Measurements from ENCODE around the gene GALNT2. TPM values are rescaled to one million over a fixed set of nuclear protein-coding genes. Genes with fewer than 3 reads are reported as not detected.

The GALNT2 gene
- total and polyA plus RNA-seq, 9 of the 15 experiments (the other 6 are each of a cell fraction or from before 2014, with no cell fraction given): 1.6 to 106 (median 51.9) TPM

GRCh38 chr1:230151924-230152468, 85.0 kb downstream of the GALNT2 start (continued):
- TF ChIP-seq, protein P1, sequence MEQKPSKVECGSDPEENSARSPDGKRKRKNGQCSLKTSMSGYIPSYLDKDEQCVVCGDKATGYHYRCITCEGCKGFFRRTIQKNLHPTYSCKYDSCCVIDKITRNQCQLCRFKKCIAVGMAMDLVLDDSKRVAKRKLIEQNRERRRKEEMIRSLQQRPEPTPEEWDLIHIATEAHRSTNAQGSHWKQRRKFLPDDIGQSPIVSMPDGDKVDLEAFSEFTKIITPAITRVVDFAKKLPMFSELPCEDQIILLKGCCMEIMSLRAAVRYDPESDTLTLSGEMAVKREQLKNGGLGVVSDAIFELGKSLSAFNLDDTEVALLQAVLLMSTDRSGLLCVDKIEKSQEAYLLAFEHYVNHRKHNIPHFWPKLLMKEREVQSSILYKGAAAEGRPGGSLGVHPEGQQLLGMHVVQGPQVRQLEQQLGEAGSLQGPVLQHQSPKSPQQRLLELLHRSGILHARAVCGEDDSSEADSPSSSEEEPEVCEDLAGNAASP (IDR thresholded peaks at IDR 0.05): no peak
- no peak for TF ChIP-seq ILF3 (IDR thresholded peaks at IDR 0.05; ENCODE audit: borderline replicate concordance)
- TF ChIP-seq KAT7 (CRISPR knock-in tag; IDR thresholded peaks at IDR 0.05; ENCODE audit: borderline replicate concordance): no peak
- TF ChIP-seq, protein P2, sequence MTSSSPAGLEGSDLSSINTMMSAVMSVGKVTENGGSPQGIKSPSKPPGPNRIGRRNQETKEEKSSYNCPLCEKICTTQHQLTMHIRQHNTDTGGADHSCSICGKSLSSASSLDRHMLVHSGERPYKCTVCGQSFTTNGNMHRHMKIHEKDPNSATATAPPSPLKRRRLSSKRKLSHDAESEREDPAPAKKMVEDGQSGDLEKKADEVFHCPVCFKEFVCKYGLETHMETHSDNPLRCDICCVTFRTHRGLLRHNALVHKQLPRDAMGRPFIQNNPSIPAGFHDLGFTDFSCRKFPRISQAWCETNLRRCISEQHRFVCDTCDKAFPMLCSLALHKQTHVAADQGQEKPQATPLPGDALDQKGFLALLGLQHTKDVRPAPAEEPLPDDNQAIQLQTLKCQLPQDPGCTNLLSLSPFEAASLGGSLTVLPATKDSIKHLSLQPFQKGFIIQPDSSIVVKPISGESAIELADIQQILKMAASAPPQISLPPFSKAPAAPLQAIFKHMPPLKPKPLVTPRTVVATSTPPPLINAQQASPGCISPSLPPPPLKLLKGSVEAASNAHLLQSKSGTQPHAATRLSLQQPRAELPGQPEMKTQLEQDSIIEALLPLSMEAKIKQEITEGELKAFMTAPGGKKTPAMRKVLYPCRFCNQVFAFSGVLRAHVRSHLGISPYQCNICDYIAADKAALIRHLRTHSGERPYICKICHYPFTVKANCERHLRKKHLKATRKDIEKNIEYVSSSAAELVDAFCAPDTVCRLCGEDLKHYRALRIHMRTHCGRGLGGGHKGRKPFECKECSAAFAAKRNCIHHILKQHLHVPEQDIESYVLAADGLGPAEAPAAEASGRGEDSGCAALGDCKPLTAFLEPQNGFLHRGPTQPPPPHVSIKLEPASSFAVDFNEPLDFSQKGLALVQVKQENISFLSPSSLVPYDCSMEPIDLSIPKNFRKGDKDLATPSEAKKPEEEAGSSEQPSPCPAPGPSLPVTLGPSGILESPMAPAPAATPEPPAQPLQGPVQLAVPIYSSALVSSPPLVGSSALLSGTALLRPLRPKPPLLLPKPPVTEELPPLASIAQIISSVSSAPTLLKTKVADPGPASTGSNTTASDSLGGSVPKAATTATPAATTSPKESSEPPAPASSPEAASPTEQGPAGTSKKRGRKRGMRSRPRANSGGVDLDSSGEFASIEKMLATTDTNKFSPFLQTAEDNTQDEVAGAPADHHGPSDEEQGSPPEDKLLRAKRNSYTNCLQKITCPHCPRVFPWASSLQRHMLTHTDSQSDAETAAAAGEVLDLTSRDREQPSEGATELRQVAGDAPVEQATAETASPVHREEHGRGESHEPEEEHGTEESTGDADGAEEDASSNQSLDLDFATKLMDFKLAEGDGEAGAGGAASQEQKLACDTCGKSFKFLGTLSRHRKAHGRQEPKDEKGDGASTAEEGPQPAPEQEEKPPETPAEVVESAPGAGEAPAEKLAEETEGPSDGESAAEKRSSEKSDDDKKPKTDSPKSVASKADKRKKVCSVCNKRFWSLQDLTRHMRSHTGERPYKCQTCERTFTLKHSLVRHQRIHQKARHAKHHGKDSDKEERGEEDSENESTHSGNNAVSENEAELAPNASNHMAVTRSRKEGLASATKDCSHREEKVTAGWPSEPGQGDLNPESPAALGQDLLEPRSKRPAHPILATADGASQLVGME (CRISPR knock-in tag; IDR thresholded peaks at IDR 0.05): peak; percentile 93
- TF ChIP-seq, protein P3, sequence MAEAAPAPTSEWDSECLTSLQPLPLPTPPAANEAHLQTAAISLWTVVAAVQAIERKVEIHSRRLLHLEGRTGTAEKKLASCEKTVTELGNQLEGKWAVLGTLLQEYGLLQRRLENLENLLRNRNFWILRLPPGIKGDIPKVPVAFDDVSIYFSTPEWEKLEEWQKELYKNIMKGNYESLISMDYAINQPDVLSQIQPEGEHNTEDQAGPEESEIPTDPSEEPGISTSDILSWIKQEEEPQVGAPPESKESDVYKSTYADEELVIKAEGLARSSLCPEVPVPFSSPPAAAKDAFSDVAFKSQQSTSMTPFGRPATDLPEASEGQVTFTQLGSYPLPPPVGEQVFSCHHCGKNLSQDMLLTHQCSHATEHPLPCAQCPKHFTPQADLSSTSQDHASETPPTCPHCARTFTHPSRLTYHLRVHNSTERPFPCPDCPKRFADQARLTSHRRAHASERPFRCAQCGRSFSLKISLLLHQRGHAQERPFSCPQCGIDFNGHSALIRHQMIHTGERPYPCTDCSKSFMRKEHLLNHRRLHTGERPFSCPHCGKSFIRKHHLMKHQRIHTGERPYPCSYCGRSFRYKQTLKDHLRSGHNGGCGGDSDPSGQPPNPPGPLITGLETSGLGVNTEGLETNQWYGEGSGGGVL (CRISPR knock-in tag; IDR thresholded peaks at IDR 0.05): peak; percentile 91
- TF ChIP-seq ZNF707 (CRISPR knock-in tag; conservative IDR thresholded peaks at IDR 0.05): peak; percentile 82
- TF ChIP-seq HOXB6 (CRISPR knock-in tag; IDR thresholded peaks at IDR 0.05; ENCODE audit: borderline replicate concordance): no peak
- TF ChIP-seq TAL1 (IDR thresholded peaks at IDR 0.05): no peak
- TF ChIP-seq CHCHD3 (CRISPR knock-in tag; IDR thresholded peaks at IDR 0.05): no peak
- no peak for TF ChIP-seq GABPB1 (CRISPR knock-in tag; IDR thresholded peaks at IDR 0.05)
- TF ChIP-seq RFX5 (IDR thresholded peaks at IDR 0.05; ENCODE audit: low read depth, low read length): no peak
- TF ChIP-seq RBFOX2 (IDR thresholded peaks at IDR 0.05; ENCODE audit: low read depth, low read length): no peak
- no peak for TF ChIP-seq NEUROD1 (IDR thresholded peaks at IDR 0.05; ENCODE audit: borderline replicate concordance, low read depth, low read length, partially characterized antibody)
- TF ChIP-seq KLF6 (CRISPR knock-in tag; IDR thresholded peaks at IDR 0.05; ENCODE audit: borderline replicate concordance): peak; percentile 98
- TF ChIP-seq ZNF311 (CRISPR knock-in tag; IDR thresholded peaks at IDR 0.05): peak; percentile 96
- TF ChIP-seq EP300 (IDR thresholded peaks at IDR 0.05; ENCODE audit: low read length): no peak
- peak; percentile 54; the same call in 1 of the 2 replicates for TF ChIP-seq ESRRB (CRISPR knock-in tag; IDR thresholded peaks at IDR 0.05; ENCODE audit: borderline replicate concordance)
- TF ChIP-seq ZNF277 (CRISPR knock-in tag; IDR thresholded peaks at IDR 0.05; ENCODE audit: borderline replicate concordance): no peak
- no peak for TF ChIP-seq RBM17 (IDR thresholded peaks at IDR 0.05; ENCODE audit: borderline replicate concordance, low read depth, low read length)

Measured in K562 (cell line).